Mesendoderm (in vitro differentiated cells): ENCODE results near the gene LENEP.
"Not testable (repeated sequence)": the region's sequence is repeated elsewhere in the genome, so short reads cannot be mapped to it uniquely, and the experiment has no call there.

ENCODE experiments used
- DNase-seq: peaks from one replicate; pipeline ENCODE4 v3.0.0; 2013
- H2AK5ac ChIP-seq: 2 replicates; pipeline ENCODE4 v1.6.1; 2013; ENCODE audit warnings: low read length, inconsistent platforms
- H2BK120ac ChIP-seq: 2 replicates; pipeline ENCODE4 v1.6.1; 2013; ENCODE audit warnings: low read depth, mild to moderate bottlenecking, low read length, moderate library complexity, mixed read lengths
- H2BK15ac ChIP-seq: replicated peaks from 2 replicates; pipeline ENCODE4 v1.6.1; 2013; ENCODE audit warnings: low read depth, mild to moderate bottlenecking, moderate library complexity
- H2BK5ac ChIP-seq: 2 replicates; pipeline ENCODE4 v1.6.1; 2013; ENCODE audit warnings: low read length, inconsistent platforms
- H3K18ac ChIP-seq: 2 replicates; pipeline ENCODE4 v1.6.1; 2013; ENCODE audit warnings: mild to moderate bottlenecking, low read length, mixed read lengths
- H3K23ac ChIP-seq: one replicate; pipeline ENCODE4 v1.6.1; 2013; ENCODE audit warnings: low read length
- H3K27ac ChIP-seq: 2 replicates; pipeline ENCODE4 v1.5.1; 2013; ENCODE audit warnings: low read depth, mild to moderate bottlenecking, inconsistent platforms, low read length, moderate library complexity
- H3K27me3 ChIP-seq: 2 replicates; pipeline ENCODE4 v1.6.1; 2013; ENCODE audit warnings: low read length, control low read depth, mild to moderate bottlenecking, inconsistent platforms; ENCODE audit not compliant: insufficient read depth, poor library complexity
- H3K36me3 ChIP-seq: 2 replicates; pipeline ENCODE4 v1.6.1; 2013; ENCODE audit warnings: low read length, inconsistent platforms; ENCODE audit not compliant: control insufficient read depth, insufficient read depth
- H3K4ac ChIP-seq: one replicate; pipeline ENCODE4 v1.6.1; 2013; ENCODE audit warnings: low read depth, mild to moderate bottlenecking, low read length, moderate library complexity
- H3K4me1 ChIP-seq: 2 replicates; pipeline ENCODE4 v1.6.1; 2013; ENCODE audit warnings: low read depth, low read length, inconsistent platforms; ENCODE audit not compliant: control insufficient read depth
- H3K4me2 ChIP-seq: 2 replicates; pipeline ENCODE4 v1.6.1; 2013; ENCODE audit warnings: low read length
- H3K4me3 ChIP-seq: 2 replicates; pipeline ENCODE4 v1.5.1; 2013; ENCODE audit warnings: mild to moderate bottlenecking, low read length
- H3K56ac ChIP-seq: one replicate; pipeline ENCODE4 v1.6.1; 2013; ENCODE audit warnings: low read length
- H3K79me1 ChIP-seq: 2 replicates; pipeline ENCODE4 v1.6.1; 2013; ENCODE audit warnings: low read length, inconsistent platforms
- H3K79me2 ChIP-seq: 2 replicates; pipeline ENCODE4 v1.6.1; 2013; ENCODE audit warnings: mild to moderate bottlenecking, low read length; ENCODE audit not compliant: control insufficient read depth, insufficient read depth
- H3K9ac ChIP-seq: 2 replicates; pipeline ENCODE4 v1.6.1; 2013; ENCODE audit warnings: low read length, inconsistent platforms
- H4K5ac ChIP-seq: one replicate; pipeline ENCODE4 v1.6.1; 2013; ENCODE audit warnings: low read length
- H4K8ac ChIP-seq: one replicate; pipeline ENCODE4 v1.6.1; 2013; ENCODE audit warnings: low read depth, mild to moderate bottlenecking, control low read depth, low read length, moderate library complexity
- WGBS: extraction: QIAGEN DNeasy Blood & Tissue Kit; methylation state at CpG from one replicate; pipeline ENCODE4 v1.1.7; 2013; ENCODE audit warnings: low lambda C conversion rate, missing lambda C conversion rate; ENCODE audit not compliant: insufficient coverage; ENCODE audit errors: extremely low coverage; 5-methylcytosine and 5-hydroxymethylcytosine counted together

LENEP gene

GRCh38 chr1:154974808-154975408 is 18.5 kb upstream of the LENEP start:
- Histone ChIP-seq H3K18ac (peak overlapping the region; percentile 94), H3K56ac (peak overlapping the region; percentile 98), H3K4me2 (peak overlapping the region; percentile 55), H3K23ac (no peak overlapping the region), H3K27me3 (no peaks in the 10 kb centered on the region), H3K4ac (peak overlapping the region; percentile 88), H3K79me1 (peaks cover 4% of the 10 kb centered on the region), H2AK5ac (no peak overlapping the region), H3K27ac (peak overlapping the region; percentile 95), H2BK15ac (no peak overlapping the region), H3K36me3 (peaks cover 5% of the 10 kb centered on the region), H3K4me1 (peaks cover 11% of the 10 kb centered on the region), H3K9ac (peak overlapping the region; percentile 98), H3K79me2 (peaks cover 48% of the 10 kb centered on the region), H3K4me3 (peak overlapping the region; percentile 92), H4K5ac (no peak overlapping the region), H4K8ac (no peak overlapping the region), H2BK120ac (no peak overlapping the region), H2BK5ac (peak overlapping the region; percentile 95)
- no CpG with 5 or more reads among the region's 30 CpGs for WGBS
- peak; percentile 98 for DNase-seq

GRCh38 chr1:154975409-154976059 is 17.9 kb upstream of the LENEP start:
- H3K79me2 ChIP-seq: peaks cover 42% of the 10 kb centered on the region
- peak overlapping the region; percentile 98 for H3K56ac ChIP-seq
- DNase-seq: peak; percentile 71
- peak overlapping the region; percentile 89 for H2AK5ac ChIP-seq
- no peaks in the 10 kb centered on the region for H3K27me3 ChIP-seq
- peaks cover 11% of the 10 kb centered on the region for H3K4me1 ChIP-seq
- H2BK120ac ChIP-seq: peak overlapping the region; percentile 10
- no peak overlapping the region for H4K8ac ChIP-seq
- peaks cover 5% of the 10 kb centered on the region for H3K36me3 ChIP-seq
- peak overlapping the region; percentile 6 for H3K23ac ChIP-seq
- peak overlapping the region; percentile 55 for H3K4me2 ChIP-seq
- peak overlapping the region; percentile 43 for H3K4ac ChIP-seq
- H2BK5ac ChIP-seq: peak overlapping the region; percentile 61
- H2BK15ac ChIP-seq: no peak overlapping the region
- H3K27ac ChIP-seq: peak overlapping the region; percentile 95
- H4K5ac ChIP-seq: no peak overlapping the region
- peak overlapping the region; percentile 92 for H3K4me3 ChIP-seq
- H3K79me1 ChIP-seq: peaks cover 4% of the 10 kb centered on the region
- peak overlapping the region; percentile 94 for H3K18ac ChIP-seq
- no CpG with 5 or more reads among the region's 24 CpGs for WGBS
- peak overlapping the region; percentile 98 for H3K9ac ChIP-seq

- not testable (repeated sequence) for H3K4me2 ChIP-seq, H3K4me3 ChIP-seq
These were observed 15.6 kb upstream of the LENEP start for GRCh38 chr1:154977762-154978161.

GRCh38 chr1:154978360-154978759 is 15.0 kb upstream of the LENEP start:
- Histone ChIP-seq H3K79me1 (peaks cover 4% of the 10 kb centered on the region), H3K18ac (no peak overlapping the region), H3K4me3 (no peak overlapping the region), H2BK120ac (no peak overlapping the region), H3K23ac (no peak overlapping the region), H3K9ac (no peak overlapping the region), H4K5ac (no peak overlapping the region), H3K4me2 (no peak overlapping the region), H3K27ac (no peak overlapping the region), H2BK5ac (no peak overlapping the region), H2BK15ac (no peak overlapping the region), H4K8ac (no peak overlapping the region), H3K56ac (no peak overlapping the region), H3K4me1 (peaks cover 5% of the 10 kb centered on the region), H2AK5ac (no peak overlapping the region), H3K36me3 (peaks cover 5% of the 10 kb centered on the region), H3K79me2 (peaks cover 40% of the 10 kb centered on the region), H3K4ac (no peak overlapping the region), H3K27me3 (no peaks in the 10 kb centered on the region)
- DNase-seq: no peak
- no CpG with 5 or more reads among the region's 3 CpGs for WGBS

More at GRCh38 chr1:154977762-154978161, 15.6 kb upstream of the LENEP start:
- H2BK120ac ChIP-seq, H4K8ac ChIP-seq, H3K4me1 ChIP-seq, H3K18ac ChIP-seq, H3K36me3 ChIP-seq, H3K27me3 ChIP-seq, DNase-seq, H2BK5ac ChIP-seq, H3K4ac ChIP-seq, H3K56ac ChIP-seq, H3K79me1 ChIP-seq, H3K23ac ChIP-seq, H2AK5ac ChIP-seq, H3K9ac ChIP-seq, H2BK15ac ChIP-seq, H4K5ac ChIP-seq, H3K27ac ChIP-seq: not testable (repeated sequence)
- H3K79me2 ChIP-seq: peaks cover 40% of the 10 kb centered on the region
- WGBS: no CpG with 5 or more reads among the region's 3 CpGs

- Histone ChIP-seq H2BK120ac (no peak overlapping the region), H3K27ac (peak overlapping the region; percentile 19), H3K27me3 (no peaks in the 10 kb centered on the region), H3K79me2 (peaks cover 30% of the 10 kb centered on the region), H3K79me1 (peaks cover 6% of the 10 kb centered on the region), H3K9ac (peak overlapping the region; percentile 70), H3K4me3 (no peak overlapping the region), H3K23ac (no peak overlapping the region), H3K36me3 (peaks cover 5% of the 10 kb centered on the region), H3K4me1 (no peaks in the 10 kb centered on the region), H4K5ac (no peak overlapping the region), H2AK5ac (no peak overlapping the region), H2BK5ac (no peak overlapping the region), H3K56ac (peak overlapping the region; percentile 93), H2BK15ac (no peak overlapping the region), H4K8ac (no peak overlapping the region), H3K4me2 (no peak overlapping the region), H3K4ac (no peak overlapping the region), H3K18ac (no peak overlapping the region)
- DNase-seq: no peak
- no CpG with 5 or more reads among the region's 6 CpGs for WGBS
These were observed 11.0 kb upstream of the LENEP start for GRCh38 chr1:154982341-154982740.
